HCT116 (cell line): ENCODE measurements around the gene ZNF670. TPM values are rescaled to one million over a fixed set of nuclear protein-coding genes. Genes with fewer than 3 reads are reported as not detected.
"Not testable (repeated sequence)": the region's sequence is repeated elsewhere in the genome, so short reads cannot be mapped to it uniquely, and the experiment has no call there.

ENCODE experiments used
- ATAC-seq: fragments of 200-7000 bp; cut with Tn5 transposase; 2 replicates; pipeline ENCODE4 v1.9.1; 2020; ENCODE audit warnings: mild to moderate bottlenecking, moderate library complexity
- BruUV-seq: library from RNA; stranded (reverse); fragments of 400-500 nt; replicated peaks from 2 replicates; lab custom pipeline; 2021; lab: Mats Ljungman, UMichigan
- CTCF ChIA-PET: fragments of 300-600 bp; sonication (Branson Sonifier 250); formaldehyde crosslinking; loops from one replicate; lab custom pipeline; 2021; ENCODE audit warnings: antibody characterized with exemption; lab: Charles Lee
- POLR2A ChIA-PET: fragments of 300-600, 350-600 bp; sonication (Branson Sonifier 250); formaldehyde crosslinking; loops from one replicate; lab custom pipeline; 2021; ENCODE audit warnings: antibody characterized with exemption; lab: Charles Lee
- RAD21 ChIA-PET, 2 experiments: fragments of 300-600 bp; sonication (Branson Sonifier 250); formaldehyde crosslinking; loops; one replicate each; lab custom pipeline; 2023; ENCODE audit warnings: low total read pairs in 2 of 2; ENCODE audit not compliant: uncharacterized antibody in 2 of 2, unreplicated experiment in 2 of 2, low non-redundant PET in 1 of 2; lab: Charles Lee
- DNase-seq: peaks from one replicate; pipeline ENCODE4 v3.0.0-alpha.2; 2010; ENCODE audit warnings: low read depth, low spot score
- H2AFZ ChIP-seq: fragments of 200-600 bp; shearing (Covaris generic), sonication (generic); 2 replicates; pipeline ENCODE4 v1.6.1; 2017; ENCODE audit warnings: low read depth, mixed run types, mixed read lengths, antibody characterized with exemption, low read length; ENCODE audit not compliant: poor library complexity, severe bottlenecking
- H3K27ac ChIP-seq: 2 replicates; pipeline ENCODE4 v1.5.1; 2012; ENCODE audit warnings: low read depth, low read length
- H3K27me3 ChIP-seq: fragments of 200-600 bp; sonication (generic); 2 replicates; pipeline ENCODE4 v1.6.1; 2016; ENCODE audit warnings: mixed run types, low read length, mixed read lengths; ENCODE audit not compliant: insufficient read depth
- H3K36me3 ChIP-seq, 2 experiments: fragments of 200-500 bp in 1 of 2; fragments of 200-600 bp in 1 of 2; sonication (Bioruptor generic) in 1 of 2; sonication (generic) in 1 of 2; 2 replicates each; pipeline versions ENCODE4 v1.5.1 to v1.6.1; 2014 to 2016; ENCODE audit warnings: low read length in 2 of 2, inconsistent platforms in 1 of 2, mixed read lengths in 1 of 2, mixed run types in 1 of 2; ENCODE audit not compliant: insufficient read depth in 2 of 2, control insufficient read depth in 1 of 2
- H3K4me1 ChIP-seq, 2 experiments: fragments of 200-600 bp in 1 of 2; sonication (generic) in 1 of 2; 2 replicates each; pipeline versions ENCODE4 v1.5.1 to v1.6.1; 2012 to 2017; ENCODE audit warnings: low read length in 2 of 2, inconsistent platforms in 1 of 2, mild to moderate bottlenecking in 1 of 2, mixed read lengths in 1 of 2, mixed run types in 1 of 2, moderate library complexity in 1 of 2; ENCODE audit not compliant: insufficient read depth in 2 of 2, control insufficient read depth in 1 of 2
- H3K4me2 ChIP-seq: fragments of 200-600 bp; sonication (generic); 2 replicates; pipeline ENCODE4 v1.6.1; 2017; ENCODE audit warnings: mixed run types, low read length, mixed read lengths
- H3K4me3 ChIP-seq, 2 experiments: fragments of 200-600 bp in 1 of 2; sonication (generic) in 1 of 2; replicated peaks in 1 of 2; 2 replicates each; pipeline ENCODE4 v1.5.1; 2011 to 2016; ENCODE audit warnings: low read length in 2 of 2, control low read depth in 1 of 2, low read depth in 1 of 2, mild to moderate bottlenecking in 1 of 2, mixed read lengths in 1 of 2, mixed run types in 1 of 2
- H3K79me2 ChIP-seq: fragments of 200-600 bp; sonication (generic); 2 replicates; pipeline ENCODE4 v1.6.1; 2017; ENCODE audit warnings: mild to moderate bottlenecking, mixed run types, low read length, moderate library complexity, mixed read lengths; ENCODE audit not compliant: insufficient read depth
- H3K9ac ChIP-seq: fragments of 200-600 bp; sonication (generic); 2 replicates; pipeline ENCODE4 v1.6.1; 2016; ENCODE audit warnings: low read length, mixed read lengths
- H3K9me2 ChIP-seq: fragments of 200-600 bp; sonication (generic), shearing (Covaris generic); 2 replicates; pipeline ENCODE4 v1.6.1; 2017; ENCODE audit warnings: mixed run types, mild to moderate bottlenecking, moderate library complexity; ENCODE audit not compliant: insufficient read depth
- H3K9me3 ChIP-seq, 2 experiments: fragments of 200-500 bp in 1 of 2; fragments of 200-600 bp in 1 of 2; sonication (Bioruptor generic) in 1 of 2; sonication (generic) in 1 of 2; 2 replicates each; pipeline ENCODE4 v1.6.1; 2014 to 2017; ENCODE audit warnings: low read length in 2 of 2, mixed read lengths in 2 of 2, inconsistent platforms in 1 of 2, low read depth in 1 of 2, mild to moderate bottlenecking in 1 of 2, mixed run types in 1 of 2, moderate library complexity in 1 of 2; ENCODE audit not compliant: control insufficient read depth in 1 of 2, insufficient read depth in 1 of 2
- H4K20me1 ChIP-seq: fragments of 200-600 bp; sonication (generic), shearing (Covaris generic); 2 replicates; pipeline ENCODE4 v1.6.1; 2017; ENCODE audit warnings: mixed run types, mild to moderate bottlenecking, moderate library complexity; ENCODE audit not compliant: insufficient read depth
- CBX3 ChIP-seq: IDR thresholded peaks from 2 replicates; pipeline ENCODE4 v1.6.1; 2012; ENCODE audit warnings: low read depth
- FOSL1 ChIP-seq: IDR thresholded peaks from 2 replicates; pipeline ENCODE4 v1.6.1; 2012; ENCODE audit warnings: low read depth
- RAD21 ChIP-seq: IDR thresholded peaks from 2 replicates; pipeline ENCODE4 v1.6.1; 2012; ENCODE audit warnings: low read depth, mild to moderate bottlenecking
- SIN3A ChIP-seq: IDR thresholded peaks from 2 replicates; pipeline ENCODE4 v1.6.1; 2012; ENCODE audit warnings: low read depth
- TCF7L2 ChIP-seq: IDR thresholded peaks from 2 replicates; pipeline ENCODE4 v1.7.0; 2011; ENCODE audit warnings: borderline replicate concordance, inconsistent platforms; ENCODE audit not compliant: insufficient read depth, insufficient read length; ENCODE audit errors: extremely low read depth
- ZNF274 ChIP-seq: fragments of 200-500 bp; sonication (Bioruptor generic); IDR thresholded peaks from 2 replicates; pipeline ENCODE4 v1.6.1; 2014; ENCODE audit warnings: mild to moderate bottlenecking, low read depth, low read length, inconsistent platforms
- intact Hi-C: fragments of 100-400 bp; cut with micrococcal nuclease; formaldehyde crosslinking; loops from 2 replicates; pipeline ENCODE4 v1.10.0; 2022
- total RNA-seq: library from RNA; stranded (reverse); gene quantifications from one replicate; pipeline ENCODE4 v1.2.1, GENCODE V29; 2021; ENCODE audit not compliant: unreplicated experiment
- TF ChIP-seq, protein P1 (sequence below), 3 experiments: fragments of 200-600 bp in 1 of 3; sonication (generic) in 1 of 3; IDR thresholded peaks in 2 of 3; conservative IDR thresholded peaks in 1 of 3; 2 replicates each; pipeline ENCODE4 v1.5.1; 2012 to 2017; ENCODE audit warnings: low read depth in 2 of 3, low read length in 2 of 3, antibody characterized with exemption in 1 of 3, borderline replicate concordance in 1 of 3, control low read depth in 1 of 3, mild to moderate bottlenecking in 1 of 3, mixed read lengths in 1 of 3, mixed run types in 1 of 3, moderate library complexity in 1 of 3; ENCODE audit not compliant: insufficient read depth in 1 of 3

The ZNF670 gene
- total RNA-seq, 1 experiment from 2014 or later: 6.9 TPM

DNA sequence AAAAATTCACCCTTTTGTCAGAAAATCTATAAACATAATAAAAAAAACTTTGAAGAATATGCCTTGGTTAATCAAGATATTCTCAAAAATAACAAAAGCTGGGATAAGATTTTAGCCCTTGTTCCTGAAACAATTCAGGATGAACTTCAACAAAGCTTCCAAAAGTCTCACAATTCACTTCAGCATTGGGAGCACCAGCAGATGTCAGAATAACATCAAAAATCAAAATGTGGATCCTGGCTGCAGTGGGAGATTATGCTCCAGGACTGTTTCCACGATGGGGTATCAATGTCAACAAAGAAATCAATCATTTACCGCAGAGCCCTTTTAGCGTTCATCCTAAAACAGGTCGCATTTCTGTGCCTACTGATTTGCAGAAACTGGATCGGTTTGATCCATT lies 35.2 kb downstream of the ZNF670 start:
- H3K9ac ChIP-seq: no peak overlapping the region
- POLR2A ChIA-PET: no interaction called here
- CTCF ChIA-PET: no interaction called here
- 0 out of 2 replicates have a peak, but pooled peaks have one; percentile 6 for TF ChIP-seq RAD21
- TF ChIP-seq, protein P1, sequence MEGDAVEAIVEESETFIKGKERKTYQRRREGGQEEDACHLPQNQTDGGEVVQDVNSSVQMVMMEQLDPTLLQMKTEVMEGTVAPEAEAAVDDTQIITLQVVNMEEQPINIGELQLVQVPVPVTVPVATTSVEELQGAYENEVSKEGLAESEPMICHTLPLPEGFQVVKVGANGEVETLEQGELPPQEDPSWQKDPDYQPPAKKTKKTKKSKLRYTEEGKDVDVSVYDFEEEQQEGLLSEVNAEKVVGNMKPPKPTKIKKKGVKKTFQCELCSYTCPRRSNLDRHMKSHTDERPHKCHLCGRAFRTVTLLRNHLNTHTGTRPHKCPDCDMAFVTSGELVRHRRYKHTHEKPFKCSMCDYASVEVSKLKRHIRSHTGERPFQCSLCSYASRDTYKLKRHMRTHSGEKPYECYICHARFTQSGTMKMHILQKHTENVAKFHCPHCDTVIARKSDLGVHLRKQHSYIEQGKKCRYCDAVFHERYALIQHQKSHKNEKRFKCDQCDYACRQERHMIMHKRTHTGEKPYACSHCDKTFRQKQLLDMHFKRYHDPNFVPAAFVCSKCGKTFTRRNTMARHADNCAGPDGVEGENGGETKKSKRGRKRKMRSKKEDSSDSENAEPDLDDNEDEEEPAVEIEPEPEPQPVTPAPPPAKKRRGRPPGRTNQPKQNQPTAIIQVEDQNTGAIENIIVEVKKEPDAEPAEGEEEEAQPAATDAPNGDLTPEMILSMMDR (IDR thresholded peaks at IDR 0.05 in 2 of 3, conservative IDR thresholded peaks at IDR 0.05 in 1 of 3; ENCODE audit: borderline replicate concordance in 1 of 3, insufficient read depth in 1 of 3, low read depth in 2 of 3, low read length in 2 of 3): no peak
- RAD21 ChIA-PET: no interaction called here
- H3K4me3 ChIP-seq: no peak overlapping the region
- H3K4me1 ChIP-seq: no peaks in the 10 kb centered on the region
- no peaks in the 10 kb centered on the region for H4K20me1 ChIP-seq
- H3K79me2 ChIP-seq: peaks cover 31% of the 10 kb centered on the region
- DNase-seq (no peak), ATAC-seq (no peak)
- H3K27ac ChIP-seq: no peak overlapping the region
- no peak overlapping the region for H2AFZ ChIP-seq
- peaks cover 34 to 62% of the 10 kb centered on the region in 2 experiments; a peak in 3 of 4 replicates for H3K9me3 ChIP-seq
- H3K9me2 ChIP-seq: no peaks in the 10 kb centered on the region
- no peak overlapping the region for H3K4me2 ChIP-seq
- no peaks in the 10 kb centered on the region for H3K27me3 ChIP-seq
- intact Hi-C loops: no loop called here
- no TSS peak for BruUV-seq
- H3K36me3 ChIP-seq: peaks cover 0 to 4% of the 10 kb centered on the region in 2 experiments; a peak in 1 of 4 replicates

- Histone ChIP-seq H3K27me3 (no peaks in the 10 kb centered on the region), H2AFZ (no peak overlapping the region), H3K36me3 (peaks cover 4 to 27% of the 10 kb centered on the region in 2 experiments), H3K4me2 (no peak overlapping the region), H3K9ac (no peak overlapping the region), H3K9me3 (peaks cover 33 to 62% of the 10 kb centered on the region in 2 experiments), H3K9me2 (no peaks in the 10 kb centered on the region), H3K79me2 (peaks cover 10% of the 10 kb centered on the region)
- no peak for ATAC-seq
- no peak for DNase-seq
- BruUV-seq: TSS peak; percentile 30
- TF ChIP-seq SIN3A (no peak), TCF7L2 (no peak), RAD21 (no peak), ZNF274 (peak; percentile 89), CBX3 (no peak), FOSL1 (no peak)
- TF ChIP-seq, all 23 proteins: peak for 1
- Histone ChIP-seq H4K20me1 (no peaks in the 10 kb centered on the region), H3K27ac (no peak overlapping the region), H3K4me3 (no peak overlapping the region), H3K4me1 (no peaks in the 10 kb centered on the region)
- CTCF ChIA-PET: no interaction called here
- RAD21 ChIA-PET: no interaction called here
- intact Hi-C loops: no loop called here
- POLR2A ChIA-PET: no interaction called here
These were observed 40.9 kb downstream of the ZNF670 start for GRCh38 chr1:247037511-247038320.

DNA sequence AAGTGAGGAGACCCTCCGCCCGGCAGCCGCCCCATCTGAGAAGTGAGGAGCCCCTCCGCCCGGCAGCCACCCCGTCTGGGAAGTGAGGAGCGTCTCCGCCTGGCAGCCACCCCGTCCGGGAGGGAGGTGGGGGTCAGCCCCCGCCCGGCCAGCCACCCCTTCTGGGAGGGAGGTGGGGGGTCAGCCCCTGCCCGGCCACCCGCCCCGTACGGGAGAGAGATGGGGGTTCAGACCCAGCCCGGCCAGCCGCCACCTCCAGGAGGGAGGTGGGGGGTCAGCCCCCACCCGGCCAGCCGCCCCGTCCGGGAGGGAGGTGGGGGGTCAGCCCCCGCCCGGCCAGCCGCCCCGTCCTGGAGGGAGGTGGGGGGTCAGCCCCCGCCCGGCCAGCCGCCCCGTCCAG lies 46.3 kb downstream of the ZNF670 start:
- H4K20me1 ChIP-seq, intact Hi-C loops, H3K79me2 ChIP-seq, RAD21 ChIA-PET, ATAC-seq, H3K9ac ChIP-seq, H3K9me2 ChIP-seq, H3K4me2 ChIP-seq, DNase-seq, H3K4me3 ChIP-seq, POLR2A ChIA-PET, BruUV-seq, H2AFZ ChIP-seq, CTCF ChIA-PET, H3K27ac ChIP-seq, H3K4me1 ChIP-seq, H3K27me3 ChIP-seq: not testable (repeated sequence)
- Histone ChIP-seq H3K9me3 (peaks cover 17 to 28% of the 10 kb centered on the region in 2 experiments), H3K36me3 (peaks cover 0 to 12% of the 10 kb centered on the region in 2 experiments; a peak in 2 of 4 replicates)
